Right renal cortex interstitium (tissue), 3 donors: ENCODE measurements around the gene SKIDA1. TPM values are rescaled to one million over a fixed set of nuclear protein-coding genes. Genes with fewer than 3 reads are reported as not detected.

ENCODE experiments used
- DNase-seq, 3 donors: peaks; one replicate each; pipeline ENCODE4 v3.0.0-alpha.2; 2013; ENCODE audit warnings: low read depth in 3 of 3, low spot score in 2 of 3
- polyA plus RNA-seq, 3 donors: library from polyadenylated mRNA; unstranded; fragments of 120-200 nt; gene quantifications; one replicate each; pipeline ENCODE4 v1.2.1, GENCODE V29; 2013; ENCODE audit not compliant: insufficient read length in 3 of 3

Gene SKIDA1
- polyA plus RNA-seq, 3 donors, result 10.3 to 12.1 (median 10.3) TPM

GRCh38 chr10:21488246-21488956, 37.1 kb downstream of the SKIDA1 start:
- DNase-seq, result no peak

- no peak for DNase-seq
Measured at GRCh38 chr10:21487416-21488180, 37.9 kb downstream of the SKIDA1 start.

GRCh38 chr10:21482821-21483220, 42.7 kb downstream of the SKIDA1 start:
- DNase-seq, result no peak

GRCh38 chr10:21481407-21481806, 44.1 kb downstream of the SKIDA1 start:
- DNase-seq, result no peak

- no peak for DNase-seq
Measured at GRCh38 chr10:21479570-21480315, 45.7 kb downstream of the SKIDA1 start.

- no peak for DNase-seq
Measured at GRCh38 chr10:21475393-21475792, 50.1 kb downstream of the SKIDA1 start.

- DNase-seq, result no peak
Measured at GRCh38 chr10:21473541-21473940, 51.9 kb downstream of the SKIDA1 start.

GRCh38 chr10:21473135-21473534, 52.3 kb downstream of the SKIDA1 start:
- DNase-seq, result no peak

- DNase-seq, result no peak
Measured at GRCh38 chr10:21468086-21468485, 57.4 kb downstream of the SKIDA1 start.

- no peak for DNase-seq
Measured at GRCh38 chr10:21467633-21468032, 57.8 kb downstream of the SKIDA1 start.

- DNase-seq, result no peak
Measured at GRCh38 chr10:21464134-21464533, 61.3 kb downstream of the SKIDA1 start.

Other genes starting within 250 kb of the SKIDA1 start
- gene MLLT10, start 8.6 kb upstream of the SKIDA1 start, polyA plus RNA-seq, result 10 to 100 TPM; 46.6 to 51.1 (median 49.0) TPM